Measurements from ENCODE around the gene RNF150. TPM values are rescaled to one million over a fixed set of nuclear protein-coding genes. Genes with fewer than 3 reads are reported as not detected.

The RNF150 gene
- polyA plus RNA-seq, 3 donors = 0.21 TPM; not detected in 2

DNA sequence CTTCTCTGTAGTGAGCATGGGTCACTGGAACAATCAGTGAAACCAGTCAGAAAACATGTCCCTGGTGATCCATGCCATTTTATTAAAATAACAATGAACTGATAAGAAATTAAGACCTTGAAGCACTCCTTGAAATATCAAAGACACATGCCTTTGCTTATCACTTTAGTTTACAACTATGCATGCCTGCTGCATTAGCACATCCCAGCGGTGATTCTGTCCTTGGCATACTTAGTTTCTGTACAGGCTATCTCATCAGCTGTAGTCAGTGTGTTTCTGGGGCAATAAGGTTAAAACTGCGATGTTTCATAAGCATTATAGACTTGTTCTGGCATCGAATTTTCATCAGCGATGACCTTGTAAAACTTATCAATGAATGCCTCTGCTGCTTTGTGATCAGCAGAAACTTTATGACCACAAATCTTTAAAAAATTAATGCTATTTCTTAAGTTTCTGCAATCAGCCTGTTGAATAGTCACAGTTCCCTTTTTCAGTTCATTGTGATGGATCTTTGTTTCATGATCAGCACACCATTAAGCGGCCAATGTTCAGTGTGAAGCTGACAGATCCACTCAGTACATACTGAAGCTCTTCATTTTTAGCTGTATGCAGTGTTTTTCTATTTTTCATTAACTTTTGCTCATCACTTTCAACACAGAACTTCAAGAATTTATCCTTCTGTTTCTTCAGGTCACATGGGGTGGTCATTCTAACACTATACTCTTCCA, 150.5 kb downstream of the RNF150 start:
- no peaks in the 10 kb centered on the region for H3K27me3 ChIP-seq (ENCODE audit: control insufficient read depth in 2 of 2, insufficient read depth in 2 of 2, low read length in 2 of 2)
- no peak for DNase-seq
- no peaks in the 10 kb centered on the region for H3K4me1 ChIP-seq (ENCODE audit: control insufficient read depth in 1 of 2, insufficient read depth in 2 of 2, low read length in 2 of 2)
- no peak overlapping the region for H3K27ac ChIP-seq (ENCODE audit: low read depth in 1 of 2, low read length in 2 of 2)
- H3K36me3 ChIP-seq (replicated peaks in 1 of 2; ENCODE audit: control insufficient read depth in 1 of 2, insufficient read depth in 2 of 2, low read length in 2 of 2) = no peaks in the 10 kb centered on the region
- no peak overlapping the region for H3K4me3 ChIP-seq (replicated peaks in 1 of 3; ENCODE audit: low read depth in 2 of 3, low read length in 3 of 3)
- TF ChIP-seq CTCF (IDR thresholded peaks at IDR 0.05) = no peak
- H3K79me2 ChIP-seq (ENCODE audit: insufficient read depth, low read length) = no peaks in the 10 kb centered on the region
- 81% methylated on average over 4 of the region's 5 CpGs for WGBS (ENCODE audit: insufficient coverage)
- no peaks in the 10 kb centered on the region for H4K20me1 ChIP-seq (ENCODE audit: insufficient read depth, low read length)
- intact Hi-C loops (cut with micrococcal nuclease) = no loop called here
- Mint-ChIP-seq H3K9me3 (peaks cover 0 to 5% (median 2%) of the 10 kb centered on the region in 7 donors), H3K4me3 (no peak overlapping the region), H3K36me3 (no peaks in the 10 kb centered on the region), H3K4me1 (no peaks in the 10 kb centered on the region), H3K27me3 (ENCODE audit: low read depth in 3 of 3) (no peaks in the 10 kb centered on the region), H3K27ac (no peak overlapping the region)
- no peak overlapping the region for H2AFZ ChIP-seq (ENCODE audit: insufficient read depth, low read depth, low read length, poor library complexity, severe bottlenecking)
- no peaks in the 10 kb centered on the region for H3K9me3 ChIP-seq (replicated peaks in 1 of 2; ENCODE audit: control insufficient read depth in 1 of 2, insufficient read depth in 1 of 2, low read length in 2 of 2)
- no peak overlapping the region for H3K4me2 ChIP-seq (replicated peaks; ENCODE audit: extremely low read depth, low read length, poor library complexity, severe bottlenecking)
- no peak overlapping the region for H3K9ac ChIP-seq (ENCODE audit: insufficient read depth, low read length, poor library complexity, severe bottlenecking)

DNA sequence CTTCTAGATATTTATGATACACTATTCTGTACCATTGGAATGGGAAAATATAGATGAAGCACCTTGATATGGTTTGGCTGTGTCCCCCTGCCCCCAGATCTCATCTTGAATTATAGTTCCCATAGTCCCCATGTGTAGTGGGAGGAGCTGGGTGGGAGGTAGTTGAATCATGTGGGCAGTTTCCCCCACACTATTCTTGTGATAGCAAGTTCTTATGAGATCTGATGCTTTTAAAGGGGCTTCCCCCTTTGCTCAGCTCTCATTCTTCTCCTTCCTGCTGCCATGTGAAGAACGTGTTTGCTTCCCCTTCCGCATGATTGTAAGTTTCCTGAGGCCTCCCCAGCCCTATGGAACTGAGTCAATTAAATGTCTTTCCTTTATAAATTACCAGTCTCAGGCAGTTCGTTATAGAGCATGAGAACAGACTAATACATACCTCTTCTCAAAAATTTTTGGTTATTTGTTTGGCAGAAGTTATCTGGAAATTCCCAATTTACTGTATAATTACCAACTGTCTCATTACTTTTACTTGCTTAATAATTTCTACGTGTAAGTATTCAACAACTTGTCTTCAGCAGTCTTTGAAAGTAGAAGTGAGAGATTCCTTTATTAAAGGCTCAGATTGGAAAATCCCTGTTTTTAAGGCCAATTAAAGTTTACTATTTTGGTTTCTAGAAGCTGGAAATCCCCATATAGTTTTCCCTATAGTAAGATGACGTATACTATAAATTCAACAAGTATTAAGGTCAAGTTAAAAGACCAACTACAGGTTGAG, 152.7 kb downstream of the RNF150 start:
- Mint-ChIP-seq H3K27me3 (ENCODE audit: low read depth in 3 of 3) (peaks cover 0 to 3% (median 0%) of the 10 kb centered on the region in 3 donors), H3K4me3 (no peak overlapping the region), H3K9me3 (peaks cover 0 to 5% (median 2%) of the 10 kb centered on the region in 7 donors), H3K27ac (no peak overlapping the region), H3K36me3 (no peaks in the 10 kb centered on the region), H3K4me1 (no peaks in the 10 kb centered on the region)
- Histone ChIP-seq H3K4me2 (replicated peaks; ENCODE audit: extremely low read depth, low read length, poor library complexity, severe bottlenecking) (no peak overlapping the region), H3K36me3 (replicated peaks in 1 of 2; ENCODE audit: control insufficient read depth in 1 of 2, insufficient read depth in 2 of 2, low read length in 2 of 2) (no peaks in the 10 kb centered on the region), H3K27ac (ENCODE audit: low read depth in 1 of 2, low read length in 2 of 2) (no peak overlapping the region), H3K9ac (ENCODE audit: insufficient read depth, low read length, poor library complexity, severe bottlenecking) (no peak overlapping the region), H3K9me3 (replicated peaks in 1 of 2; ENCODE audit: control insufficient read depth in 1 of 2, insufficient read depth in 1 of 2, low read length in 2 of 2) (no peaks in the 10 kb centered on the region), H2AFZ (ENCODE audit: insufficient read depth, low read depth, low read length, poor library complexity, severe bottlenecking) (no peak overlapping the region), H3K79me2 (ENCODE audit: insufficient read depth, low read length) (no peaks in the 10 kb centered on the region), H3K4me1 (ENCODE audit: control insufficient read depth in 1 of 2, insufficient read depth in 2 of 2, low read length in 2 of 2) (no peaks in the 10 kb centered on the region), H3K4me3 (replicated peaks in 1 of 3; ENCODE audit: low read depth in 2 of 3, low read length in 3 of 3) (no peak overlapping the region), H4K20me1 (ENCODE audit: insufficient read depth, low read length) (no peaks in the 10 kb centered on the region), H3K27me3 (ENCODE audit: control insufficient read depth in 2 of 2, insufficient read depth in 2 of 2, low read length in 2 of 2) (no peaks in the 10 kb centered on the region)
- intact Hi-C loops (cut with micrococcal nuclease) = no loop called here
- no peak for DNase-seq
- WGBS (ENCODE audit: insufficient coverage) = 50% methylated on average over 2 of the region's 5 CpGs
- no peak for TF ChIP-seq CTCF (IDR thresholded peaks at IDR 0.05)

All from CD14-positive monocyte (primary cell).